Measurements from ENCODE around the gene GBX2. TPM values are rescaled to one million over a fixed set of nuclear protein-coding genes. Genes with fewer than 3 reads are reported as not detected.

Gene GBX2
- total and polyA plus RNA-seq, 2 experiments from 2014 or later = 0.45 TPM; not detected in 1

GRCh38 chr2:236204953-236205352 is 36.8 kb upstream of the GBX2 start:
- no peak for TF ChIP-seq EZH2 (IDR thresholded peaks at IDR 0.05; ENCODE audit: borderline replicate concordance)
- TF ChIP-seq CTCF (IDR thresholded peaks at IDR 0.05; ENCODE audit: poor library complexity) = no peak
- no peak for TF ChIP-seq EZH2phosphoT487 (IDR thresholded peaks at IDR 0.05; ENCODE audit: low read depth, severe bottlenecking, unreplicated experiment)
- Histone ChIP-seq H3K9me2 (replicated peaks; ENCODE audit: insufficient read depth) (no peaks in the 10 kb centered on the region), H3K79me2 (no peaks in the 10 kb centered on the region), H3K36me3 (replicated peaks; ENCODE audit: insufficient read depth, low read depth) (no peaks in the 10 kb centered on the region), H3K27ac (no peak overlapping the region), H2AFZ (no peak overlapping the region), H3K27me3 (no peaks in the 10 kb centered on the region), H4K20me1 (ENCODE audit: insufficient read depth, poor library complexity, severe bottlenecking) (no peaks in the 10 kb centered on the region), H3K4me1 (ENCODE audit: insufficient read depth) (no peaks in the 10 kb centered on the region), H3K9me3 (ENCODE audit: low read depth) (no peaks in the 10 kb centered on the region), H3K4me2 (no peak overlapping the region), H3K4me3 (no peak overlapping the region)
- WGBS (ENCODE audit: low lambda C conversion rate, missing lambda C conversion rate) = 90% methylated on average over 5 of the region's 5 CpGs
- no peak for DNase-seq (ENCODE audit: low spot score)

DNA sequence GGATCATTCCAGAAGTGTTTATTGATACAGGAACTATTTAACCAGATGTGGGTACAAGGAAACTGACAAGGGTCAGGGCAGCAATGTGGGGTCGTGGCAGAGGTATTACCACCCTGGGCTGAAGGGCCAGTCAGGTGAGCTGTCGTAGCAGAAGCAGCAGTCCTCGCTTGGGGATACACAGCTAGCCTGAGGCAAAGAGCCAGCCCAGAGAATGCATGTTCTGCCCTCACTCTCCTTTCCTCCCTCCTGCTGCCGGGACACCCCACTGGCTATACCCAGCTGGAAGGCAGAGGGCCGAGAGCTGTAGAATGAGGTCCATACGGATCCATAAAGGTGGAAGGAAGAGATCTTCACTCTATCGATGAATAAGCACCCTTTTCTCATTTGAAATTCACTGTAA is 32.2 kb upstream of the GBX2 start:
- Histone ChIP-seq H2AFZ (no peak overlapping the region), H3K9me3 (ENCODE audit: low read depth) (no peaks in the 10 kb centered on the region), H3K27me3 (no peaks in the 10 kb centered on the region), H4K20me1 (ENCODE audit: insufficient read depth, poor library complexity, severe bottlenecking) (no peaks in the 10 kb centered on the region), H3K36me3 (replicated peaks; ENCODE audit: insufficient read depth, low read depth) (no peaks in the 10 kb centered on the region), H3K9me2 (replicated peaks; ENCODE audit: insufficient read depth) (no peaks in the 10 kb centered on the region), H3K4me2 (no peak overlapping the region), H3K27ac (no peak overlapping the region), H3K4me3 (no peak overlapping the region), H3K4me1 (ENCODE audit: insufficient read depth) (no peaks in the 10 kb centered on the region), H3K79me2 (no peaks in the 10 kb centered on the region)
- 55% methylated on average over 7 of the region's 7 CpGs for WGBS (ENCODE audit: low lambda C conversion rate, missing lambda C conversion rate)
- DNase-seq (ENCODE audit: low spot score) = no peak
- TF ChIP-seq EZH2 (IDR thresholded peaks at IDR 0.05; ENCODE audit: borderline replicate concordance) = no peak
- no peak for TF ChIP-seq CTCF (IDR thresholded peaks at IDR 0.05; ENCODE audit: poor library complexity)
- no peak for TF ChIP-seq EZH2phosphoT487 (IDR thresholded peaks at IDR 0.05; ENCODE audit: low read depth, severe bottlenecking, unreplicated experiment)

DNA sequence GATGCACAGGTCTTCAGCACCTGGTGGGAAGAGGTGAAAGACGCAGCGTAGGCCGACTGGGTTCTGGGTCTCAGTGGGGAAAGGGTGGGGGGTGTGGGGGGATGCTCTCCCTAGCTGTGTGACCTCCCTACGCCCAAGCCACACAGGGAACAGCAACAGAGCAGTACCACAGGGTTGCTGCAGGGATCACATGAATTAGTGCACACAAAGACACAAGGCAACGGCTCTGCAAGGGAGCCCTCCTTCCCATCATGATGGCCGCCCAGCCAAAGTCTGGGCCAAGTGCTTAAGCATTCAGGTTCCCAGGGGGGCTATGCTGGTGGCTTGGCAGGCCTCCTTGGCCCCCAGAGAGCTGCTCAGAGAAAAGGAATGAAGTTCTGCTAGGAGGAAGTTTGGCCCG is 28.2 kb upstream of the GBX2 start:
- Histone ChIP-seq H2AFZ (no peak overlapping the region), H3K27me3 (no peaks in the 10 kb centered on the region), H3K4me1 (ENCODE audit: insufficient read depth) (no peaks in the 10 kb centered on the region), H4K20me1 (ENCODE audit: insufficient read depth, poor library complexity, severe bottlenecking) (no peaks in the 10 kb centered on the region), H3K9me3 (ENCODE audit: low read depth) (no peaks in the 10 kb centered on the region), H3K4me2 (no peak overlapping the region), H3K36me3 (replicated peaks; ENCODE audit: insufficient read depth, low read depth) (no peaks in the 10 kb centered on the region), H3K27ac (no peak overlapping the region), H3K4me3 (no peak overlapping the region), H3K79me2 (no peaks in the 10 kb centered on the region), H3K9me2 (replicated peaks; ENCODE audit: insufficient read depth) (no peaks in the 10 kb centered on the region)
- TF ChIP-seq EZH2phosphoT487 (IDR thresholded peaks at IDR 0.05; ENCODE audit: low read depth, severe bottlenecking, unreplicated experiment) (no peak), EZH2 (IDR thresholded peaks at IDR 0.05; ENCODE audit: borderline replicate concordance) (no peak), CTCF (IDR thresholded peaks at IDR 0.05; ENCODE audit: poor library complexity) (no peak)
- WGBS (ENCODE audit: low lambda C conversion rate, missing lambda C conversion rate) = 84% methylated on average over 7 of the region's 7 CpGs
- no peak for DNase-seq (ENCODE audit: low spot score)

GRCh38 chr2:236195726-236196125 is 27.5 kb upstream of the GBX2 start:
- Histone ChIP-seq H3K27me3 (no peaks in the 10 kb centered on the region), H2AFZ (no peak overlapping the region), H3K4me3 (no peak overlapping the region), H4K20me1 (ENCODE audit: insufficient read depth, poor library complexity, severe bottlenecking) (no peaks in the 10 kb centered on the region), H3K4me1 (ENCODE audit: insufficient read depth) (no peaks in the 10 kb centered on the region), H3K36me3 (replicated peaks; ENCODE audit: insufficient read depth, low read depth) (no peaks in the 10 kb centered on the region), H3K79me2 (no peaks in the 10 kb centered on the region), H3K4me2 (no peak overlapping the region), H3K27ac (no peak overlapping the region), H3K9me2 (replicated peaks; ENCODE audit: insufficient read depth) (no peaks in the 10 kb centered on the region), H3K9me3 (ENCODE audit: low read depth) (no peaks in the 10 kb centered on the region)
- TF ChIP-seq EZH2phosphoT487 (IDR thresholded peaks at IDR 0.05; ENCODE audit: low read depth, severe bottlenecking, unreplicated experiment) (no peak), CTCF (IDR thresholded peaks at IDR 0.05; ENCODE audit: poor library complexity) (no peak), EZH2 (IDR thresholded peaks at IDR 0.05; ENCODE audit: borderline replicate concordance) (no peak)
- DNase-seq (ENCODE audit: low spot score) = no peak
- WGBS (ENCODE audit: low lambda C conversion rate, missing lambda C conversion rate) = 77% methylated on average over 12 of the region's 12 CpGs

Data from hepatocyte (in vitro differentiated cells).